HEK293 (cell line): ENCODE data around the gene PSMB11.

ENCODE experiments used
- GLIS1 ChIP-seq: fragments of 450-650 bp; formaldehyde crosslinking; IDR thresholded peaks from 2 replicates; pipeline ENCODE4 v1.5.1; 2016; ENCODE audit warnings: missing biosample characterization, missing genetic modification characterization
- IKZF3 ChIP-seq: fragments of 450-650 bp; IDR thresholded peaks from 2 replicates; pipeline ENCODE4 v1.5.0; 2018; ENCODE audit warnings: missing biosample characterization, mild to moderate bottlenecking, missing genetic modification characterization, moderate library complexity
- KLF8 ChIP-seq: fragments of 450-650 bp; formaldehyde crosslinking; IDR thresholded peaks from 2 replicates; pipeline ENCODE4 v1.5.1; 2016; ENCODE audit warnings: missing biosample characterization, missing genetic modification characterization
- MEIS1 ChIP-seq: sonication (generic); formaldehyde crosslinking; IDR thresholded peaks from 2 replicates; pipeline ENCODE4 v1.8.1; 2022; ENCODE audit warnings: missing genetic modification reagents, mild to moderate bottlenecking, borderline replicate concordance
- OVOL3 ChIP-seq: fragments of 450-650 bp; formaldehyde crosslinking; IDR thresholded peaks from 2 replicates; pipeline ENCODE4 v1.5.1; 2016; ENCODE audit warnings: missing biosample characterization, missing genetic modification characterization
- RBAK ChIP-seq: fragments of 450-650 bp; formaldehyde crosslinking; IDR thresholded peaks from 2 replicates; pipeline ENCODE4 v1.5.1; 2016; ENCODE audit warnings: missing biosample characterization, missing genetic modification characterization
- REPIN1 ChIP-seq: fragments of 450-650 bp; formaldehyde crosslinking; IDR thresholded peaks from 2 replicates; pipeline ENCODE4 v1.5.1; 2017; ENCODE audit warnings: missing biosample characterization, missing genetic modification characterization, low read depth
- SETDB1 ChIP-seq: IDR thresholded peaks from one replicate; pipeline ENCODE4 v1.6.1; 2017; ENCODE audit warnings: mild to moderate bottlenecking, low read length, moderate library complexity, mixed read lengths; ENCODE audit not compliant: insufficient read length
- ZBTB21 ChIP-seq: fragments of 450-650 bp; formaldehyde crosslinking; IDR thresholded peaks from 2 replicates; pipeline ENCODE4 v1.5.1; 2017; ENCODE audit warnings: missing biosample characterization, missing genetic modification characterization
- ZNF10 ChIP-seq: fragments of 450-650 bp; formaldehyde crosslinking; IDR thresholded peaks from 2 replicates; pipeline ENCODE4 v1.5.1; 2017; ENCODE audit warnings: missing biosample characterization, missing genetic modification characterization
- ZNF169 ChIP-seq: fragments of 450-650 bp; formaldehyde crosslinking; IDR thresholded peaks from 2 replicates; pipeline ENCODE4 v1.5.1; 2016; ENCODE audit warnings: missing biosample characterization, missing genetic modification characterization
- ZNF23 ChIP-seq: fragments of 450-650 bp; formaldehyde crosslinking; IDR thresholded peaks from 2 replicates; pipeline ENCODE4 v1.5.1; 2016; ENCODE audit warnings: missing biosample characterization, missing genetic modification characterization, borderline replicate concordance
- ZNF571 ChIP-seq: fragments of 450-650 bp; formaldehyde crosslinking; IDR thresholded peaks from 2 replicates; pipeline ENCODE4 v1.5.0; 2017; ENCODE audit warnings: missing biosample characterization, missing genetic modification characterization
- ZNF624 ChIP-seq: fragments of 450-650 bp; formaldehyde crosslinking; IDR thresholded peaks from 2 replicates; pipeline ENCODE4 v1.5.1; 2017; ENCODE audit warnings: missing biosample characterization, missing genetic modification characterization
- ZNF776 ChIP-seq: fragments of 450-650 bp; formaldehyde crosslinking; IDR thresholded peaks from 2 replicates; pipeline ENCODE4 v1.5.0; 2017; ENCODE audit warnings: missing biosample characterization, missing genetic modification characterization, borderline replicate concordance
- ZNF777 ChIP-seq: fragments of 450-650 bp; formaldehyde crosslinking; IDR thresholded peaks from 2 replicates; pipeline ENCODE4 v1.5.1; 2017; ENCODE audit warnings: missing biosample characterization, missing genetic modification characterization, borderline replicate concordance
- ZNF837 ChIP-seq: fragments of 450-650 bp; formaldehyde crosslinking; IDR thresholded peaks from 2 replicates; pipeline ENCODE4 v1.5.1; 2016; ENCODE audit warnings: missing biosample characterization, missing genetic modification characterization
- ZSCAN30 ChIP-seq: fragments of 450-650 bp; IDR thresholded peaks from 2 replicates; pipeline ENCODE4 v1.5.1; 2018; ENCODE audit warnings: missing biosample characterization, mild to moderate bottlenecking, missing genetic modification characterization, moderate library complexity
- TF ChIP-seq, protein P1 (sequence below): fragments of 450-650 bp; formaldehyde crosslinking; IDR thresholded peaks from 2 replicates; pipeline ENCODE4 v1.5.1; 2016; ENCODE audit warnings: missing biosample characterization, missing genetic modification characterization, borderline replicate concordance
- TF ChIP-seq, protein P2 (sequence below): fragments of 450-650 bp; formaldehyde crosslinking; conservative IDR thresholded peaks from 2 replicates; pipeline ENCODE4 v1.5.1; 2016; ENCODE audit warnings: low read depth, missing biosample characterization, missing genetic modification characterization
- TF ChIP-seq, protein P3 (sequence below): fragments of 450-650 bp; formaldehyde crosslinking; IDR thresholded peaks from 2 replicates; pipeline ENCODE4 v1.5.1; 2016; ENCODE audit warnings: missing biosample characterization, missing genetic modification characterization
- TF ChIP-seq, protein P4 (sequence below): fragments of 450-650 bp; formaldehyde crosslinking; IDR thresholded peaks from 2 replicates; pipeline ENCODE4 v1.5.1; 2016; ENCODE audit warnings: missing biosample characterization, missing genetic modification characterization
- TF ChIP-seq, protein P5 (sequence below): fragments of 450-650 bp; formaldehyde crosslinking; IDR thresholded peaks from 2 replicates; pipeline ENCODE4 v1.5.1; 2017; ENCODE audit warnings: missing biosample characterization, missing genetic modification characterization

The PSMB11 gene

DNA sequence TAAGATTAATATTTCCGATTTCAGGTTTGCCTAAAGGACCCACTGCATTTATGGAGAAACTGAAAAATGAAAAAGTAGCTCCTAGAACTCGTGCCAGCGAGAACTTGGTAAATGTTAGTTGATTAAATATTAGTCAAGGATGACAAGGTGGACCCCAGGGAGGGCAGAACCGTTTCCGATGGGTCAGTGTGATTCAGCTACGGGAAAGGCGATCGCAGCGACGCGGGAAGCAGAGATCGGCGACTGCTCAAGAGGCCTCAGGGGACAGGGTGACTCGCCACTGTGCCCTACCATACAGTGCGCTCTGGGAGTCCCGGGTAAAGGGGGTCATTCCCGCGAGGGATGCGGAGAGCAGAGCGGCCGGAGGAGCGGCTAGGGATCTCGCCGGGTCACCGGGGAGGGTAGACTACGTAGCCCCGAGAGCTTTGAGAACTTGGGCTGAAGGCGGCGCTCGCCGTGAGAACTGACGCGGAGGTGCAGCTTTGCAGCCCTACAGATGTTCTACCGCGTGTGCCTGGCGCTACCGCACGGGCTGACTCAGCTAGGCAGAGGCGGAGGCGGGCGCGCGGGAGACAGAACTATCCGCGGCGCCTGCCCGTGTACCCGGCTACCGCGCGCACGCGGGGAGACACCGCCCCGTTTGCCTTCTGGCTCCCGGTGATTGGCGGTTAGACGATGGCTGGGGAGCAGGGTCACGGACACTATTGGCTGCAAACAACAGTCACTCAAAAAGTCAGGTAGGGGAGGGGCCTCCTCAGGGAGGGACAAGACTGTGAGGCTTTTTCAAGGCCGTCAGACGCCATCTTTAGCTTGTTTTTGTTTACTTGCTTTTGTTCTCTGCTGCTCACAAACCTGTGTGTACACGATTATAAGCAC, 35.2 kb upstream of the PSMB11 start (continued):
- TF ChIP-seq ZNF776 (tag by site-specific recombination), result no peak
- TF ChIP-seq GLIS1 (tag by site-specific recombination), result peak; percentile 67
- TF ChIP-seq ZNF777 (tag by site-specific recombination), result no peak
- no peak for TF ChIP-seq SETDB1
- no peak for TF ChIP-seq OVOL3 (tag by site-specific recombination)
- TF ChIP-seq, protein P1, sequence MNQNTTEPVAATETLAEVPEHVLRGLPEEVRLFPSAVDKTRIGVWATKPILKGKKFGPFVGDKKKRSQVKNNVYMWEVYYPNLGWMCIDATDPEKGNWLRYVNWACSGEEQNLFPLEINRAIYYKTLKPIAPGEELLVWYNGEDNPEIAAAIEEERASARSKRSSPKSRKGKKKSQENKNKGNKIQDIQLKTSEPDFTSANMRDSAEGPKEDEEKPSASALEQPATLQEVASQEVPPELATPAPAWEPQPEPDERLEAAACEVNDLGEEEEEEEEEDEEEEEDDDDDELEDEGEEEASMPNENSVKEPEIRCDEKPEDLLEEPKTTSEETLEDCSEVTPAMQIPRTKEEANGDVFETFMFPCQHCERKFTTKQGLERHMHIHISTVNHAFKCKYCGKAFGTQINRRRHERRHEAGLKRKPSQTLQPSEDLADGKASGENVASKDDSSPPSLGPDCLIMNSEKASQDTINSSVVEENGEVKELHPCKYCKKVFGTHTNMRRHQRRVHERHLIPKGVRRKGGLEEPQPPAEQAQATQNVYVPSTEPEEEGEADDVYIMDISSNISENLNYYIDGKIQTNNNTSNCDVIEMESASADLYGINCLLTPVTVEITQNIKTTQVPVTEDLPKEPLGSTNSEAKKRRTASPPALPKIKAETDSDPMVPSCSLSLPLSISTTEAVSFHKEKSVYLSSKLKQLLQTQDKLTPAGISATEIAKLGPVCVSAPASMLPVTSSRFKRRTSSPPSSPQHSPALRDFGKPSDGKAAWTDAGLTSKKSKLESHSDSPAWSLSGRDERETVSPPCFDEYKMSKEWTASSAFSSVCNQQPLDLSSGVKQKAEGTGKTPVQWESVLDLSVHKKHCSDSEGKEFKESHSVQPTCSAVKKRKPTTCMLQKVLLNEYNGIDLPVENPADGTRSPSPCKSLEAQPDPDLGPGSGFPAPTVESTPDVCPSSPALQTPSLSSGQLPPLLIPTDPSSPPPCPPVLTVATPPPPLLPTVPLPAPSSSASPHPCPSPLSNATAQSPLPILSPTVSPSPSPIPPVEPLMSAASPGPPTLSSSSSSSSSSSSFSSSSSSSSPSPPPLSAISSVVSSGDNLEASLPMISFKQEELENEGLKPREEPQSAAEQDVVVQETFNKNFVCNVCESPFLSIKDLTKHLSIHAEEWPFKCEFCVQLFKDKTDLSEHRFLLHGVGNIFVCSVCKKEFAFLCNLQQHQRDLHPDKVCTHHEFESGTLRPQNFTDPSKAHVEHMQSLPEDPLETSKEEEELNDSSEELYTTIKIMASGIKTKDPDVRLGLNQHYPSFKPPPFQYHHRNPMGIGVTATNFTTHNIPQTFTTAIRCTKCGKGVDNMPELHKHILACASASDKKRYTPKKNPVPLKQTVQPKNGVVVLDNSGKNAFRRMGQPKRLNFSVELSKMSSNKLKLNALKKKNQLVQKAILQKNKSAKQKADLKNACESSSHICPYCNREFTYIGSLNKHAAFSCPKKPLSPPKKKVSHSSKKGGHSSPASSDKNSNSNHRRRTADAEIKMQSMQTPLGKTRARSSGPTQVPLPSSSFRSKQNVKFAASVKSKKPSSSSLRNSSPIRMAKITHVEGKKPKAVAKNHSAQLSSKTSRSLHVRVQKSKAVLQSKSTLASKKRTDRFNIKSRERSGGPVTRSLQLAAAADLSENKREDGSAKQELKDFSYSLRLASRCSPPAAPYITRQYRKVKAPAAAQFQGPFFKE (tag by site-specific recombination), result no peak
- no peak for TF ChIP-seq RBAK
- TF ChIP-seq, protein P2, sequence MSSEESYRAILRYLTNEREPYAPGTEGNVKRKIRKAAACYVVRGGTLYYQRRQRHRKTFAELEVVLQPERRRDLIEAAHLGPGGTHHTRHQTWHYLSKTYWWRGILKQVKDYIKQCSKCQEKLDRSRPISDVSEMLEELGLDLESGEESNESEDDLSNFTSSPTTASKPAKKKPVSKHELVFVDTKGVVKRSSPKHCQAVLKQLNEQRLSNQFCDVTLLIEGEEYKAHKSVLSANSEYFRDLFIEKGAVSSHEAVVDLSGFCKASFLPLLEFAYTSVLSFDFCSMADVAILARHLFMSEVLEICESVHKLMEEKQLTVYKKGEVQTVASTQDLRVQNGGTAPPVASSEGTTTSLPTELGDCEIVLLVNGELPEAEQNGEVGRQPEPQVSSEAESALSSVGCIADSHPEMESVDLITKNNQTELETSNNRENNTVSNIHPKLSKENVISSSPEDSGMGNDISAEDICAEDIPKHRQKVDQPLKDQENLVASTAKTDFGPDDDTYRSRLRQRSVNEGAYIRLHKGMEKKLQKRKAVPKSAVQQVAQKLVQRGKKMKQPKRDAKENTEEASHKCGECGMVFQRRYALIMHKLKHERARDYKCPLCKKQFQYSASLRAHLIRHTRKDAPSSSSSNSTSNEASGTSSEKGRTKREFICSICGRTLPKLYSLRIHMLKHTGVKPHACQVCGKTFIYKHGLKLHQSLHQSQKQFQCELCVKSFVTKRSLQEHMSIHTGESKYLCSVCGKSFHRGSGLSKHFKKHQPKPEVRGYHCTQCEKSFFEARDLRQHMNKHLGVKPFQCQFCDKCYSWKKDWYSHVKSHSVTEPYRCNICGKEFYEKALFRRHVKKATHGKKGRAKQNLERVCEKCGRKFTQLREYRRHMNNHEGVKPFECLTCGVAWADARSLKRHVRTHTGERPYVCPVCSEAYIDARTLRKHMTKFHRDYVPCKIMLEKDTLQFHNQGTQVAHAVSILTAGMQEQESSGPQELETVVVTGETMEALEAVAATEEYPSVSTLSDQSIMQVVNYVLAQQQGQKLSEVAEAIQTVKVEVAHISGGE (tag by site-specific recombination), result no peak; the same call in 1 of the 2 replicates
- no peak for TF ChIP-seq ZNF169 (tag by site-specific recombination)
- TF ChIP-seq KLF8 (tag by site-specific recombination), result peak; percentile 80
- TF ChIP-seq, protein P3, sequence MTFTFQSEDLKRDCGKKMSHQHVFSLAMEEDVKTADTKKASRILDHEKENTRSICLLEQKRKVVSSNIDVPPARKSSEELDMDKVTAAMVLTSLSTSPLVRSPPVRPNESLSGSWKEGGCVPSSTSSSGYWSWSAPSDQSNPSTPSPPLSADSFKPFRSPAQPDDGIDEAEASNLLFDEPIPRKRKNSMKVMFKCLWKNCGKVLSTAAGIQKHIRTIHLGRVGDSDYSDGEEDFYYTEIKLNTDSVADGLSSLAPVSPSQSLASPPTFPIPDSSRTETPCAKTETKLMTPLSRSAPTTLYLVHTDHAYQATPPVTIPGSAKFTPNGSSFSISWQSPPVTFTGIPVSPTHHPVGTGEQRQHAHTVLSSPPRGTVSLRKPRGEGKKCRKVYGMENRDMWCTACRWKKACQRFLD (tag by site-specific recombination), result no peak
- peak; percentile 62 for TF ChIP-seq ZSCAN30 (tag by site-specific recombination)
- no peak for TF ChIP-seq REPIN1
- peak; percentile 50; the same call in 1 of the 2 replicates for TF ChIP-seq ZBTB21 (tag by site-specific recombination)
- no peak for TF ChIP-seq IKZF3 (tag by site-specific recombination)
- no peak for TF ChIP-seq ZNF624
- TF ChIP-seq MEIS1 (CRISPR knock-in tag), result no peak
- TF ChIP-seq, protein P4, sequence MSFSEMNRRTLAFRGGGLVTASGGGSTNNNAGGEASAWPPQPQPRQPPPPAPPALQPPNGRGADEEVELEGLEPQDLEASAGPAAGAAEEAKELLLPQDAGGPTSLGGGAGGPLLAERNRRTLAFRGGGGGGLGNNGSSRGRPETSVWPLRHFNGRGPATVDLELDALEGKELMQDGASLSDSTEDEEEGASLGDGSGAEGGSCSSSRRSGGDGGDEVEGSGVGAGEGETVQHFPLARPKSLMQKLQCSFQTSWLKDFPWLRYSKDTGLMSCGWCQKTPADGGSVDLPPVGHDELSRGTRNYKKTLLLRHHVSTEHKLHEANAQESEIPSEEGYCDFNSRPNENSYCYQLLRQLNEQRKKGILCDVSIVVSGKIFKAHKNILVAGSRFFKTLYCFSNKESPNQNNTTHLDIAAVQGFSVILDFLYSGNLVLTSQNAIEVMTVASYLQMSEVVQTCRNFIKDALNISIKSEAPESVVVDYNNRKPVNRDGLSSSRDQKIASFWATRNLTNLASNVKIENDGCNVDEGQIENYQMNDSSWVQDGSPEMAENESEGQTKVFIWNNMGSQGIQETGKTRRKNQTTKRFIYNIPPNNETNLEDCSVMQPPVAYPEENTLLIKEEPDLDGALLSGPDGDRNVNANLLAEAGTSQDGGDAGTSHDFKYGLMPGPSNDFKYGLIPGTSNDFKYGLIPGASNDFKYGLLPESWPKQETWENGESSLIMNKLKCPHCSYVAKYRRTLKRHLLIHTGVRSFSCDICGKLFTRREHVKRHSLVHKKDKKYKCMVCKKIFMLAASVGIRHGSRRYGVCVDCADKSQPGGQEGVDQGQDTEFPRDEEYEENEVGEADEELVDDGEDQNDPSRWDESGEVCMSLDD (tag by site-specific recombination), result peak; percentile 84
- no peak for TF ChIP-seq ZNF571 (tag by site-specific recombination)
- 0 out of 2 replicates have a peak, but pooled peaks have one; percentile 30 for TF ChIP-seq ZNF837 (tag by site-specific recombination)
- TF ChIP-seq, protein P5, sequence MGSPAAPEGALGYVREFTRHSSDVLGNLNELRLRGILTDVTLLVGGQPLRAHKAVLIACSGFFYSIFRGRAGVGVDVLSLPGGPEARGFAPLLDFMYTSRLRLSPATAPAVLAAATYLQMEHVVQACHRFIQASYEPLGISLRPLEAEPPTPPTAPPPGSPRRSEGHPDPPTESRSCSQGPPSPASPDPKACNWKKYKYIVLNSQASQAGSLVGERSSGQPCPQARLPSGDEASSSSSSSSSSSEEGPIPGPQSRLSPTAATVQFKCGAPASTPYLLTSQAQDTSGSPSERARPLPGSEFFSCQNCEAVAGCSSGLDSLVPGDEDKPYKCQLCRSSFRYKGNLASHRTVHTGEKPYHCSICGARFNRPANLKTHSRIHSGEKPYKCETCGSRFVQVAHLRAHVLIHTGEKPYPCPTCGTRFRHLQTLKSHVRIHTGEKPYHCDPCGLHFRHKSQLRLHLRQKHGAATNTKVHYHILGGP (tag by site-specific recombination), result no peak
- TF ChIP-seq ZNF10 (tag by site-specific recombination), result peak; percentile 79
- no peak for TF ChIP-seq ZNF23 (tag by site-specific recombination)
